GM18858 (cell line): ENCODE measurements around the gene ZG16.
"Not testable (repeated sequence)": the region's sequence is repeated elsewhere in the genome, so short reads cannot be mapped to it uniquely, and the experiment has no call there.

Source experiments
- ATAC-seq: cut with Tn5 transposase; IDR thresholded peaks from one replicate; pipeline ENCODE4 v1.9.1; 2021; ENCODE audit not compliant: unreplicated experiment

Gene ZG16

GRCh38 chr16:29777576-29778350, at the start of gene ZG16:
Gene ZG16, plus strand, starts transcription at chr16:29778256. Its CDS starts 1,011 bp downstream, at chr16:29779267.
- ATAC-seq: no peak

DNA sequence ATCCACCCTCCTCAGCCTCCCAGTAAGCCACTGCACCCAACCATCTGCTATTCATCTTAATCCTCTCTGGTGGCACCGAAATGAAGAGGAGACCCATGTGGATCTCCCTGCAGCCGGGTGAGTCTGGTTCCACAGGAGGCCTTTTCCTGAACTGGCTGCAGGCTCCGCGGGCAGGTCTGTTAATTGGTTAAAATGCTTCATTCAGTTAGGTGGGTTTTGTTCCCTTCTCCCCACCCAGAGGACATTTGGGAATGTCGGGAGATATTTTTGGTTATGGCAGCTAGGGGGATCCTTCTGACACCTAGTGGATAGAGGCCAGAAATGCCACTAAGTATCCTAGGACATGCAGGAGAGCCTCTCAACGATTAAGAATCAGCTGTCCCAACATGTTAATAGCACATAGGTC, 48.9 kb upstream of the ZG16 start:
- no peak for ATAC-seq

GRCh38 chr16:29730649-29731048, 47.4 kb upstream of the ZG16 start:
- no peak for ATAC-seq

- ATAC-seq: not testable (repeated sequence)
Measured at GRCh38 chr16:29731768-29732601, 46.1 kb upstream of the ZG16 start.

DNA sequence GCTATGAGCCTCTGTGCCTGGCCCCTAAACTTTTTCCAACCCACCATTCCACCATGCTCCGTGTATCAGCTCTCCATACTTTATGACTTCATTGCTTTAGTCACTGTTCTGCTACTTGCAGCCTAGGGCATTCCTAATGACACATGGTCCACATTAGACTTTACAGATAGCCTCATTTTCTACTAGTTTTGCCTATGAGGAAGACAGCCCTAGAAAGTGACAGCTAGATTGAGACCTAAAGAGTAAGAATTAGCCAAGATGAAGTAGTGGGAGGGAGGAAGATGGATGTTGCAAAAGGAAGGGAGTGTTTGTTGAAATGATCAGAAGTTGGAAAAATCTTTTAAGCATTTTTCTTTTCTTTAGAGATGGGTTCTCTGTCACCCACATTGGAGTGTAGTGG, 43.3 kb upstream of the ZG16 start:
- no peak for ATAC-seq

DNA sequence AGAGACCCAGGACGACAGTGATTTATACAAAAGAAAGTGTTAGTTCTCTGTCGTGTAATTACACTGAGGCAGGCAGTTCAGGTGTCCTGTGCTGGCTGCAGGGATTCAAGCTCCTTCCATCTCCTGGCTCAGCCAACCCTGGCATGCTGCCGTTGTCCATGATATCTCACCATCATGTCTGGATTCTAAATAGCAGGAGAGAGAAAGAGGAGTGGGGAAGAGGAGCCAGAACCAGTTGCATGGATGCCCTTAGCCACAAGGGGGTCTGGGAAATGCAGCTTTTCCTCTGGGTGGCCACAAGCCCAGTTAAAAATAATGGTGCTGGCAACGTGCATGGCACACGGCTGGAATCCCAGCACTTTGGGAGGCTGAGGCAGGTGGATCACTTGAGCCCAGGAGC, 41.9 kb upstream of the ZG16 start:
- no peak for ATAC-seq

DNA sequence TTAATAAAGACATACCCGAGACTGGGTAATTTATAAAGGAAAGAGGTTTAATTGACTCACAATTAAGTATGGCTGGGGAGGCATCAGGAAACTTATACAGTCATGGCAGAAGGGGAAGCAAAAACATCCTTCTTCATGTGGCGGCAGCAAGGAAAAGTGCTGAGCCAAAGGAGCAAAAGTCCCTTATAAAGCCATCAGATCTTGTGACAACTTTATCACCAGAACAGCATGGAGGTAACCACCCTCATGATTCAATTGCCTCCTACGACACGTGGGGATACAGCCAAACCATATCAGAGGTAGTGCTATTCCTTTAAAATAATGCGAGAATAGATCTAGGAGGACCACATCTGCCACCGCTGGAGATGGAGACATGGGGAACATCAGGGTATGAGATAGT, 41.3 kb upstream of the ZG16 start:
- no peak for ATAC-seq

- ATAC-seq: no peak
Measured at GRCh38 chr16:29737713-29738112, 40.3 kb upstream of the ZG16 start.

DNA sequence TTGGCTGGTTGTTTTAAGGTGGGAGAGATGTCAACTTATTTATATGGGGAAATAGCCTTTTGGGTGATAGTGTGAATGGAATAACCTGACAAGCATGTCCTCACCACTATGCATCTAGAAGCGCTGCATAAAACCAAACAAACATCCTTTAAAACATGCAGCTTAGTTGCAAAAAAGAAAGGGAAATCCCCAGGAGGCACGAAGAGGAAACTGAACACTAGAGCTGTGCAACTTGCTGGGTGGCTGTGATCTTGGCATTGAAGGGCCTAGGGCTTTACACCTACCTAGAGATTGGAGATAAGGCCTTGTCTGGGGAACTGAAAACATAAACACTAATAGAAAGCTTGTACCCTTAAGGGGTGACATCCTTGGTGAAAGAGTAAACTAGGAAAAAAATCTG, 39.5 kb upstream of the ZG16 start:
- no peak for ATAC-seq

DNA sequence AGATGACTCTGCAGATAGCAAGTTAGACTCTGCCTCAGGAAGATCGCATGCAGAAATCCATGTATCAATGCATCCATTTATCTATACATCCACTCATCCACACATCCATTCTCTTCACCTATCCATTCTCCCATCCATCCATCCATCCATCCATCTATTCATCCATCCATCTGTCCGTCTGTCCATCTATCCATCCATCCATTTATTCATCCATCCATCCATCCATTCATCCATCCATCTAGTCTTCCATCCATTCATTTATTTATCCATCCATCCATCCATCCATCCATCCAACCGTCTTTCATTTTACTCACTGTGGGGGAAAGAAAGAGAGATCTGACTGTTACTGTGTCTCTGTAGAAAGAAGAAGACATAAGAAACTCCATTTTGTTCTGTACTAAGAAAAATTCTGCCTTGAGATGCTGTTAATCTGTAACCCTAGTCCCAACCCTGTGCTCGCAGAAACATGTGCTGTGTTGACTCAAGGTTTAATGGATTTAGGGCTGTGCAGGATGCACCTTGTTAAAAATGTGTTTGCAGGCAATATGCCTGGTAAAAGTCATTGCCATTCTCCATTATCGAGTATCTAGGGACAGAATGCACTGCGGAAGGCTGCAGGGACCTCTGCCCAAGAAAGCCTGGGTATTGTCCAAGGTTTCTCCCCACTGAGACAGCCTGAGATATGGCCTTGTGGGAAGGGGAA, 38.0 kb upstream of the ZG16 start:
- ATAC-seq: not testable (repeated sequence)

DNA sequence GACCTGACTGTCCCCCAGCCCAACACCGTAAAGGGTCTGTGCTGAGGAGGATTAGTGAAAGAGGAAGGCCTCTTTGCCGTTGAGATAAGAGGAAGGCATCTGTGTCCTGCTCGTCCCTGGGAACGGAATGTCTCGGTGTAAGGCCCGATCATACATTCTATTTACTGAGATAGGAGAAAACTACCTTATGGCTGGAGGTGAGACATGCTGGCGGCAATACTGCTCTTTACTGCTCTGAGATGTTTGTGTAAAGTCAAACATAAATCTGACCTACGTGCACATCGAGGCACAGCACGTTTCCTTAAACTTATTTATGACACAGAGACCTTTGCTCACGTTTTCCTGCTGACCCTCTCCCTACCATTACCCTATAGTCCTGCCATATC, 37.4 kb upstream of the ZG16 start:
- ATAC-seq: not testable (repeated sequence)

- ATAC-seq: no peak
Measured at GRCh38 chr16:29742683-29743275, 35.3 kb upstream of the ZG16 start.

- ATAC-seq: no peak
Measured at GRCh38 chr16:29743475-29743826, 34.6 kb upstream of the ZG16 start.

- ATAC-seq: no peak
Measured at GRCh38 chr16:29743827-29744531, 34.1 kb upstream of the ZG16 start.

GRCh38 chr16:29744541-29745101, 33.4 kb upstream of the ZG16 start:
- ATAC-seq: no peak

DNA sequence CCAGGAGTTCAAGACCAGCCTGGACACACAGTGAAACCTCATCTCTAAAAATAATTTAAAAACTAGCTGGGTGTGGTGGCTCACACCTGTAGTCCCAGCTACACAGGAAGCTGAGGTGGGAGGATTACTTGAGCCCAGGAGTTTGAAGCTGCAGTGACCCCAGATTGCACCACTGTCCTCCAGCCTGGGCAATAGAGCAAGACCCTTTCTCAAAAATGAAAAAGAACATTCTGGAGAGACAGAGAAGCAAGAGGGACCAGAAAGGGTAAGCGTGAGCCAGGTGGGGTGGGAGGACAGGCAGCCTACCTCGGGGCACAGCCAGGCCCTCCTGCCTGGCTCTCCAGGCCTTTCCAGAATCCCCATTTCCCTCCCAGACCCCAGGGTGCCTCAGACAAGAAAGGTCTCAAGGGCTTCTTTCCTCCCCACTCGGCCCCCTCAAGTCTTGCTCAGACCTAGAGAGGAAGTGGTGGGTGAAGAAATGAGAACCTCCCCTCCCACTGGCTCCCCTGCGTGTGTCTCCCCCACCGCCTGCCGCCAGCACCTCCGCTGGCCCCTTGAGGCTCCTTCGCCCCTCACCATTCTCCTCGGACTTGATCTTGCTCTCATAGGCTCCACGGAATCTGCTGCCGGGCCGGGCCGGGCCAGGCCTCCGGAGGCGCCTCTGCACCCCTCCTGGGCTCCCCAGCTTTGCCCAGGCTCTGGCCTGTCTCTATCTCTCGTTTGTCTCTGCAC, 32.8 kb upstream of the ZG16 start:
- ATAC-seq: no peak

- peak; percentile 50 for ATAC-seq
Measured at GRCh38 chr16:29745853-29746345, 32.2 kb upstream of the ZG16 start, which contains the start of gene C16orf54. Gene C16orf54, minus strand, starts transcription at chr16:29745990. Its CDS starts 1,039 bp downstream, at chr16:29744951.

DNA sequence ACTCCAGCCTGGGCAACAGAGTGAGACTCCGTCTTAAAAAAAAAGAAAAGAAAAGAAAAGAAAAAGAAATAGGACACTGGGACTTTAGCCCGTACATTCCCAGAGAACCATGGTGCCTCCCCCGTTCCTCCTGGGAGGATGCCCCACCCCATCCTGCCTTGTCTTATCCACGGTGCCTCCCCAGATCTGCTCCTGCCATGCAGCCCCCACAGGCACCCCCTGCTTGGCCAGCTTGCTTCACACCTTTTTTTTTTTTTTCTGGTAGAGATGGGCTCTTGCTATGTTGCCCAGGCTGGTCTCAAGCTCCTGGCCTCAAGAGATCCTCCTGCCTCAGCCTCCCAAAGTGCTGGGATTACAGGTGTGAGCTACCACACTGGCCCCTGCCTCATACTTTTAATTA, 31.5 kb upstream of the ZG16 start:
- ATAC-seq: not testable (repeated sequence)
